ENCODE data around the gene MEGF6. TPM values are rescaled to one million over a fixed set of nuclear protein-coding genes. Genes with fewer than 3 reads are reported as not detected.

MEGF6 gene
- total and polyA plus RNA-seq, 9 of the 15 experiments (the other 6 are each of a cell fraction or from before 2014, with no cell fraction given): 0.03 to 1.7 (median 0.24) TPM; not detected in 3

DNA sequence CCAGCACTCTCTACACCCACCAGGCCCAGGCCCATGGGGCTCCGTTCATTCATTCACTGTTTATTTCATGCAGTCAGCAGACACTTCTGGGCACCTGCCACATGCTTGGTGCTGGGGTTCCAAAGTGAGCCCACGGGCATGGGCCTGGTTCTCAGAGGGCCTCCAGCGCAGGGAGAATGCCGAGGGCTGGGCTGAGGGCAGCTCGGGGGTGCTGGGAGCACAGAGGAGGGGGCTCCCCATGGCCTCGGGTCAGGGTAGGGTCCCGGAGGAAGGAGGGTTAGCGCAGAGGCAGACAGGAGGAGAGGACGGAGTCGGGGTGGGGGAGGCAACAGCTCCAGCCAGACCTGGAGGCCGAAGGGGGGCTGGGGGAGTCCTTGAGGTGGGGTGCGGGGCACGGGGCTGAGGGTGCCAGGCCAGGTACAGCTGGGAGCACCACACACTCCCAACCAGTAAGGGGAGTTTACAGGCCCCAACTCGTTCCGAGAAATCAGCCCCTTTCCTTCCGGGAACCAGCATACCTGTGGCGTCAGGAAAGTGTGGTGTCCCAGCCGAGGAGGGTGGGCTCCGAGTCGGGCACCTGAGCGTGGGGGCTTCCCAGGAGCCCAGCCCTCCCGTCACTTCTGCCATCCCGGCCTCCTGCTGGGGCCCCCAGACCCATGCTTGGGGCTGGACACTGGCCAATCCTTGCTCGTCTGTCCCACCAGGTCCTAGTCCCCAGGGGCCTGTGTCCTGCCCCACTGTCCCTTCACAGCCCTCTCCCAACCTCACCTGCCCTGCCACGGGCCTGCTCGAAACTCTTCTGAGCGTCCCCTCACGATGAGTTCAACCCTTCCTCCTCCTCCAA is 146.0 kb downstream of the MEGF6 start:
- DNase-seq (ENCODE audit: extremely low read depth in 1 of 4, low spot score in 3 of 4): no peak

DNA sequence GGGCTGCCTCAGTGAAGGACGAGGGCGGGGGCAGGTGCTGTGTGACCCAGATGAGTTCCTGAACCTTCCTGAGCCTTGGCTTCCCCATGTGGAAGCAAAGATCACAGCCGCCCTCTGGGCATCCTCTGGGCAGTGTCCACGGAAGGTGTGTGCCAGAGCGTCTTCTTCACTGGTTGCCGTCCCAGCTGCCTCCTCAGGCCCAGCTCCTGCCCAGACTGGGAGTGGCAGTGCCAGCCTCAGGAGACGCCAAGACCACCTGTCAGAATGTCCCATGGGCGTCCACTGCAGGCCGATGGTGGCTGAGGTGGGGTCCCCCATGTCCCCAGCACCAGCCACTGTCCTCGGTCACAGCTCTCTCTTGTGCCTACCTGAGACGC is 146.7 kb downstream of the MEGF6 start:
- CTCF ChIA-PET (ENCODE audit: low intra/inter-chr PET ratio): no interaction called here
- BruUV-seq (replicated peaks): no TSS peak

More for the DNA sequence above, 146.0 kb downstream of the MEGF6 start:
- peaks cover 44% of the 10 kb centered on the region for H4K20me1 ChIP-seq (replicated peaks; ENCODE audit: control insufficient read depth, insufficient read depth, low read length)
- intact Hi-C loops (cut with micrococcal nuclease) (no loop called here), in situ Hi-C loops (cut with MboI) (no loop called here)
- ATAC-seq (no peak), FAIRE-seq (no peak)
- H3K27me3 ChIP-seq (ENCODE audit: control insufficient read depth in 2 of 2, insufficient read depth in 2 of 2, low read length in 2 of 2): peaks cover 53 to 84% of the 10 kb centered on the region in 2 experiments; a peak in 4 of 5 replicates
- H3K9me3 ChIP-seq (replicated peaks; ENCODE audit: control insufficient read depth, insufficient read depth, low read depth, low read length): no peaks in the 10 kb centered on the region
- ChIA-PET POLR2A (interaction anchor here (0.6 to 0.7 kb wide), 2 partner anchors 12 to 72 kb away, joined by 4 read pairs; no protein-coding TSS in a partner anchor), CTCF (ENCODE audit: low intra/inter-chr PET ratio) (no interaction called here)
- H3K9ac ChIP-seq (ENCODE audit: insufficient read depth in 1 of 2, low read depth in 2 of 2, low read length in 2 of 2): no peak overlapping the region; a peak in 1 of 4 replicates
- no TSS peak for BruUV-seq (replicated peaks)
- TF ChIP-seq ZNF239 (CRISPR knock-in tag; IDR thresholded peaks at IDR 0.05) (no peak), CBFA2T2 (conservative IDR thresholded peaks at IDR 0.05) (0 out of 2 replicates have a peak, but pooled peaks have one; percentile 18)
- no peak overlapping the region for H3K4me3 ChIP-seq
- H3K9me1 ChIP-seq (ENCODE audit: control insufficient read depth, insufficient read depth, low read length): no peaks in the 10 kb centered on the region
- no peak overlapping the region for H2AFZ ChIP-seq (ENCODE audit: low read depth, low read length)
- no peaks in the 10 kb centered on the region for H3K79me2 ChIP-seq (ENCODE audit: control insufficient read depth, insufficient read depth, low read length)
- no peak overlapping the region for H3K4me2 ChIP-seq (ENCODE audit: insufficient read depth, low read length)
- 3% methylated on average over 22 of the region's 28 CpGs for WGBS (ENCODE audit: insufficient coverage, low coverage, missing lambda C conversion rate)
- H3K36me3 ChIP-seq (ENCODE audit: control insufficient read depth, insufficient read depth, low read length): no peaks in the 10 kb centered on the region
- H3K4me1 ChIP-seq (replicated peaks in 1 of 2; ENCODE audit: control insufficient read depth in 2 of 2, insufficient read depth in 2 of 2, low read length in 2 of 2): peaks cover 0 to 47% of the 10 kb centered on the region in 2 experiments; a peak in 2 of 5 replicates
- no peak overlapping the region for H3K27ac ChIP-seq (ENCODE audit: extremely low read depth, low read depth, low read length)

More for the DNA sequence above, 146.7 kb downstream of the MEGF6 start:
- Histone ChIP-seq H2AFZ (ENCODE audit: low read depth, low read length) (no peak overlapping the region), H3K79me2 (ENCODE audit: control insufficient read depth, insufficient read depth, low read length) (no peaks in the 10 kb centered on the region), H3K4me1 (replicated peaks in 1 of 2; ENCODE audit: control insufficient read depth in 2 of 2, insufficient read depth in 2 of 2, low read length in 2 of 2) (peaks cover 0 to 42% of the 10 kb centered on the region in 2 experiments; a peak in 2 of 5 replicates), H3K4me3 (no peak overlapping the region), H3K9me3 (replicated peaks; ENCODE audit: control insufficient read depth, insufficient read depth, low read depth, low read length) (no peaks in the 10 kb centered on the region), H3K9me1 (ENCODE audit: control insufficient read depth, insufficient read depth, low read length) (no peaks in the 10 kb centered on the region), H3K9ac (ENCODE audit: insufficient read depth in 1 of 2, low read depth in 2 of 2, low read length in 2 of 2) (no peak overlapping the region; a peak in 1 of 4 replicates), H3K4me2 (ENCODE audit: insufficient read depth, low read length) (no peak overlapping the region), H3K27me3 (ENCODE audit: control insufficient read depth in 2 of 2, insufficient read depth in 2 of 2, low read length in 2 of 2) (peaks cover 58 to 91% of the 10 kb centered on the region in 2 experiments; a peak in 4 of 5 replicates), H3K27ac (ENCODE audit: extremely low read depth, low read depth, low read length) (no peak overlapping the region), H3K36me3 (ENCODE audit: control insufficient read depth, insufficient read depth, low read length) (no peaks in the 10 kb centered on the region), H4K20me1 (replicated peaks; ENCODE audit: control insufficient read depth, insufficient read depth, low read length) (peaks cover 47% of the 10 kb centered on the region)
- intact Hi-C loops (cut with micrococcal nuclease) (no loop called here), in situ Hi-C loops (cut with MboI) (no loop called here)
- WGBS (ENCODE audit: insufficient coverage, low coverage, missing lambda C conversion rate): 3% methylated on average over 11 of the region's 11 CpGs
- TF ChIP-seq KLF16 (IDR thresholded peaks at IDR 0.05): no peak
- TF ChIP-seq ZNF77 (CRISPR knock-in tag; IDR thresholded peaks at IDR 0.05): no peak
- TF ChIP-seq FOXK2 (conservative IDR thresholded peaks at IDR 0.05 in 1 of 2, IDR thresholded peaks at IDR 0.05 in 1 of 2; ENCODE audit: low read depth in 2 of 2): no peak
- TF ChIP-seq, protein P1, sequence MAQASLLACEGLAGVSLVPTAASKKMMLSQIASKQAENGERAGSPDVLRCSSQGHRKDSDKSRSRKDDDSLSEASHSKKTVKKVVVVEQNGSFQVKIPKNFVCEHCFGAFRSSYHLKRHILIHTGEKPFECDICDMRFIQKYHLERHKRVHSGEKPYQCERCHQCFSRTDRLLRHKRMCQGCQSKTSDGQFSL (CRISPR knock-in tag; IDR thresholded peaks at IDR 0.05): no peak
- TF ChIP-seq, protein P1 (tag; IDR thresholded peaks at IDR 0.05): no peak
- TF ChIP-seq POLR3G (IDR thresholded peaks at IDR 0.05; ENCODE audit: extremely low read depth, insufficient read length, insufficient replicate concordance): no peak
- no peak for TF ChIP-seq RBM17 (IDR thresholded peaks at IDR 0.05; ENCODE audit: borderline replicate concordance, low read depth, low read length)
- TF ChIP-seq ELF1 (tag; IDR thresholded peaks at IDR 0.05): no peak
- TF ChIP-seq NFRKB (IDR thresholded peaks at IDR 0.05; ENCODE audit: low read depth): no peak
- no peak for FAIRE-seq
- ATAC-seq: no peak
- no peak for DNase-seq (ENCODE audit: extremely low read depth in 1 of 4, low spot score in 3 of 4)
- POLR2A ChIA-PET: interaction anchor here (0.7 to 1.1 kb wide), 2 partner anchors 12 to 73 kb away, joined by 4 read pairs; no protein-coding TSS in a partner anchor

Data from K562 (cell line).